NCI-H2107 treated with DMSO at 0.1 percent for 48 hours (cell line): ENCODE measurements around the gene ZNF524.

ENCODE experiments used
- DNase-seq: peaks from one replicate; lab custom pipeline; 2025; ENCODE audit not compliant: unreplicated experiment; lab: John Stamatoyannopoulos, UW

The ZNF524 gene

DNA sequence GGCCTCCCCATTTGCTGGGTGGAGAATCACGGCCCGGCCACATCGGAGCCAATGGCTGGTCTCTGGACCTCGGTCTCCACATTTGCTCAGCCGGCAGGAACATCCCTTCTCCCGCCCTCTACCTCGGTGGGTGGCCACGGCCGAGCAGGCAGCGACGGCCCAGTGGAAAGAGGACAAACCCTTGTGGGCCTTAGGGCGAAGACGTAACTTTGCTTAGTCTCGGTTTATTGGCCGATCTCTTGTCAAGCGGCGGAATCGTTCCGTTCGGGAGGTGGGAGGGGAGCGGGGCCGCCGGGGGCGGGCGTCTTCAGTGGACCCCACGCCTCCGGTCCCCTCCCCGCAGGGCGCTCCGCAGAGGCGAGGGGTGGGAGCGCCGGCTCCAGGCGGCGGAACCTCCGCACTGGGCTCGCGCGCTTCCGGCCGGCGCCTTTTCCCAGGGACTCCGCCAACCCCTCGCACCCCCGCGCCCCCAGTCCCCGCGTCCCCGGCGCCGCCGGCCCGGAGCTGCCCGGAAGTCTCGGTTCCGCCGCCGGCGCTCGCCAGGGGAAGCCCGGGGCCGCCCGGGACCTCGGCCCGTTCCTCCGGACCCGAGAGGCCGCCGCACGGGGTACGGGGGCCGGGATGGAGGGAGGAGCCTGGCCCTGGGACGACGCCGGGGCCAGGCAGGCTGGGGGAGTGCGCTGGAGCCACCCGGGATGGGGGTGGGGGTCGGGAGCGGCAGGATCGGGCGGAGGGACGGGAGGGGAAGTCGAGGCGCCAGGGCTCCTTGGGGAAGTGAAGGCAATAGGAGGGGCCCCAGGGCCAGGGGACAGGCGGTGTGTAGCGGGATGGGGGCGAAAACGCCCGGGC is 40.7 kb downstream of the ZNF524 start, which contains the start of gene ZNF580:
Gene ZNF580 (plus strand): TSS at position 426 of the 849 bp plus-strand sequence. CDS start 1,507 bp downstream, outside the sequence.
- peak; percentile 10 for DNase-seq

DNA sequence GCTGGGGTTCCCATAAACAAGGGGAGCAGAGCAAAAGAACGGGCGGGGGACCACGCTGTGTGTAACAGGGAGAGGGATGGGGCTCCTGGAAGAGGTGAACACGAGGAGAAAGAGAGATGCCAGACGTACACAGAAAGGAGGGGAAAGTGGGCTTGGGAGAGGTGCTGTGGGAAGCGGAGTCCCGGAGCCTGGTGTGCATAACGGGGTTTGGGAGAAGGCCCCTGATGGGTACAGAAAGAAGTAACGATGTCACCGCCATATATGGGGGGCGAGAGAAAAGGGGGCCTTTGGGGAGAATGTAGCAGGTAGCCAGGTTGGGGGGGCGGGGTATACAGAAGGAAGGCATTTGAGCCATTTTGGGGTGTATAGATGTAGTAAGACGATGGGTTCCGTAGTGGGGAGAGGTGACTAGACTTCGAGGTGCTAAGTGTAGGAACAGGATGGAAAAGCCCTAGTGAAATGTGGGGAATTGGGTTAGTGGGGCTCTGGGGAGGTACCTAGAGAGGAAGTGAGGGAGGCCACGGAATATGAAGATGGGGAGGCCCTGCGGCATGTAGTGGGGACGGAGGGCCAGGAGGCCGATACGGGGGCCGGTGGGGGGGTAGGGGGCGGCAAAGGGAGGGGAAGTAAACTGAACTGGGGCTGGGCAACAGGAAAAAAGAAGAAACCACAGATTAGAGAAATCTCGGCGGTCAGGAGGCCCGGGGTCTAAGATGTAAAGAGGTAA is 41.5 kb downstream of the ZNF524 start:
- peak; percentile 8 for DNase-seq

DNA sequence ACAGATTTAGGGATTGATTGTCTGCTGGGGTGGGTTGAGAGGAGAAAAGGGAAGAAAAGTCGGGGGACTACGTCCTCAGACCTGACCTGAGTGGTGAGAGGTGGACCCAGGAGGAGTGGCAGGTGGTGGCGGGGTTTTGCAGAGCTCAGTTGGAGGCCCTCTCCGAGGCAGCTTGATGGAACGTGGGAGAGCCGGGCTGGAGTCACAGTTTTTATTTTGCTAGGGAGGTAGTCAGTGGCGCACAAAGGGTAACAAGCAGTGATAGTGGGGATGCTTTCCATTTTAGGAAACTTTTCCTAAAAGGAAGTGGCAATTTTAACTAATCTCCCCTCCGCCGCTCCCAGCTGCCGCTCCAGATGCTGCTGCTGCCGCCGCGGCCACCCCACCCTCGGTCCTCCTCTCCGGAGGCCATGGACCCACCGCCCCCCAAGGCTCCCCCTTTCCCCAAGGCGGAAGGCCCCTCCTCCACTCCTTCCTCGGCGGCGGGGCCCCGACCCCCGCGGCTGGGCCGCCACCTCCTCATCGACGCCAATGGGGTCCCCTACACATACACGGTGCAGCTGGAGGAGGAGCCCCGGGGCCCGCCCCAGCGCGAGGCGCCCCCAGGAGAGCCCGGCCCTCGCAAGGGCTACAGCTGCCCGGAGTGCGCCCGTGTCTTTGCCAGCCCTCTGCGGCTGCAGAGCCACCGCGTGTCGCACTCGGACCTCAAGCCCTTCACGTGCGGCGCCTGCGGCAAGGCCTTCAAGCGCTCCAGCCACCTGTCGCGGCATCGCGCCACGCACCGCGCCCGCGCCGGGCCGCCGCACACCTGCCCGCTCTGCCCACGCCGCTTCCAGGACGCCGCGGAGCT is 42.3 kb downstream of the ZNF524 start:
- DNase-seq: peak; percentile 10

DNA sequence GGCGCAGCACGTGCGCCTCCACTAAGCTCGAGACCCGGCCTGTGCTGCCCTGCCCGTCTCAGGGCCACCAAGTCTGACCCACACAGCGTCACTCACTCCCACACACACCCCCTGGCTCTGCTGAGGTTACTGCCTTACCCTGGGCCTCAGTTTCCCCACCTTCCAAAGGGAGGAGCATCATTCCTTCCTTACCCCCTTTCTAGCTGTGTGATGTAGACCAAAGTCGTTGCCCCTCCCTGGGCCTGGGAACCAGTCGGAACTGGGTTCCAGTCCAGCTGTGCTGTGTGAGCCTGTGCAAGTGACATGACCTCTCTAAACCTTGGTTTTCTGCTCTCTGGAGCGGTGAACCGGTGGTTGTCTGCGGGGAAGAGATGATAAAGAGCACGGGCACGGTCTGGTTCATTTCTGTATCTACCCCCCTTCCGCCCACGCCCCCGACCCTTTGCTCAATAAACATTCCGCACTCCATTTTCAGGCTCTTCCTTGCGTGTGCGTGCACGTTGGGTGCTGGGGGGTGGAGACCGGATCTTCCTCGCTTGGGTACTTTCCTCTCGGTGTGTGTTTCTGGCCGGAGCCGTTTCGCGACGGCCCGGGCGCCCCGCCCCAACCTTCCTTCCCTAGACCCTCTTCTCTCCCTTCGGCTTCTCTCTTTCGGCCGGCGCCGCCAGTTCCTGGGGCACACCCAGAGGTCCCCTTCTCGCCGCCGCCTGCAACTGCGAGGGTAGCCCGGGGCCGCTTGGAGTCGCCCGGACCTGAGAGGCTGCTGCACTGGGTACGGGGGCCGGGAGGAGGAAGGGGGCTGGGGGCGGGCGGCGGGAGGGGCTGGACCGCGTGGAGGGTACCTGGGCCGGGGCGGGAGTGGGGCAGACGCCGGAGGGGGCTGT is 43.2 kb downstream of the ZNF524 start, which contains the start of gene ZNF581:
Gene ZNF581 (plus strand): TSS at position 647 of the 884 bp plus-strand sequence. CDS start 923 bp downstream, outside the sequence.
- peak; percentile 17 for DNase-seq

DNA sequence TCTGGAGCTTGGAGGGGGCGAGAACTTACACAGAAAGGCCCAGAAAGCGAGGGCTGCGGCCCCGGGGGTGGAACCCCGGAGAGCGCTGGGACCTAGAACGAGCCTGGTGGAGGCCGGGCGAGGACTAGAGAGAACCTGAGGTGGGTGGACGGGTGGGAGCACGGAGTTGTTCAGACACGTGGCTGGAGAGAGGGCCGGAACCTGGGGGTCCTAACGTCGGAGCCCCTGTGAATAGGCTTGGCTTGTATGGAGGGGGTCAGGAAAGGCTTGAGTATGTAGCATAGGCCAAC is 43.7 kb downstream of the ZNF524 start:
- no peak for DNase-seq

DNA sequence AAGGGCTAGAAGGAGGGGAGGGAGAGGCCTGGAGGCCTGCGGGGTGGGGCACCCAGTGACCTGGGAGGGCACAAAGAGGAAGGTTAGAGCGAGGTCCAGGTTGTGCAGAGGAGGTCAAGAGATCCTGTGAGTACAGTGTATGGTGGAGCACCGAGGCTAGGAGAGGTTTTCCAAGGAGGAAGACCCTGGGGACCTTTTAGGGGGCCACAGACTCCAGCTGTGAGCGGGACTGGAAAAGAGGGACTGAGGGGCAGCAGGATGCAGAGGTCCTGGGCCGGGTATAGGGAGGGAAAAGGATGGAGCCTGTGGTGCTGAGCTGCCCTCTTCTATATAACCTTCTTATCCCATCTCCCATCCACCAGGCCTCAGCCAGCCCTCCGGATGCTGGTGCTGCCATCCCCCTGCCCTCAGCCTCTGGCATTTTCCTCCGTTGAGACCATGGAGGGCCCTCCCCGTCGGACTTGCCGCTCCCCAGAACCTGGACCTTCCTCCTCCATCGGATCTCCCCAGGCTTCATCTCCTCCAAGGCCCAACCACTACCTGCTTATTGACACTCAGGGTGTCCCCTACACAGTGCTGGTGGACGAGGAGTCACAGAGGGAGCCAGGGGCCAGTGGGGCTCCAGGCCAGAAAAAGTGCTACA is 44.2 kb downstream of the ZNF524 start:
- no peak for DNase-seq

DNA sequence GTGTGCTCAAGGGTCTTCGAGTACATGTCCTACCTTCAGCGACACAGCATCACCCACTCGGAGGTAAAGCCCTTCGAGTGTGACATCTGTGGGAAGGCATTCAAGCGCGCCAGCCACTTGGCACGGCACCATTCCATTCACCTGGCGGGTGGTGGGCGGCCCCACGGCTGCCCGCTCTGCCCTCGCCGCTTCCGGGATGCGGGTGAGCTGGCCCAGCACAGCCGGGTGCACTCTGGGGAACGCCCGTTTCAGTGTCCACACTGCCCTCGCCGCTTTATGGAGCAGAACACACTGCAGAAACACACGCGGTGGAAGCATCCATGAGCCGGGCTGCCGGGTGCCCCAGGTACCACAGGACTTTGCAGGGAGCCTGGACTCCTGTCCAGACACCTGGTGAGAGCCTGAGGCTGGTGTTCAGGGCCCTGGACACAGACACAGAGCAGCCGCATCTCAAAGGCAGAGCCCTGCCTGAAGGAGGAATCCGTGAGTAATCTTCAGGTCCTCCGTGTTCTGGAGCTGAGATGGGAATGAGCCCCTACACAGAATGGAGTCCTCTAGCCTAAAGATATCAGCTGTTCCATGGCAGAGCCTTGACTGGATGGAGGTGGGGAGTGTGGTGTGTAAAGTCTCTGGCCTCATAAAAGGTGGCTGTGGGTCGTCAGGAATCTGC is 44.9 kb downstream of the ZNF524 start:
- no peak for DNase-seq

DNA sequence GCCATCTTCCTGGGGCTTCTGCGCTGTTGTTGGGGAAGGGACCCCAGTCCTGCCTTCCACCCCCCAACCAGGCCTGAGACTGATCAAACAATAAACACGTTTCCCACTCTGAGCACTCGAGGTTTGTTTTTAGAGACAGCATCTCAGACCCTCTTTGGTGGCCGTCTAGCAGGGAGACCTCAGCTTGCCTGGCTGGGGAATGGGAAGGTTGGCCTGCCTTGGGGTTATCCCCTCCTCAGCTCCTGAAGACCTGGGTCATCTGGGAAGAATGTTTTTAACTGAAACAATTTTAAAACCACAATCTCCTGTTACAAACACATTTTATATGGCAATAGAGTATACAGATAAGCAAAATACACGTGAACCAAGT is 45.4 kb downstream of the ZNF524 start:
- DNase-seq: no peak

DNA sequence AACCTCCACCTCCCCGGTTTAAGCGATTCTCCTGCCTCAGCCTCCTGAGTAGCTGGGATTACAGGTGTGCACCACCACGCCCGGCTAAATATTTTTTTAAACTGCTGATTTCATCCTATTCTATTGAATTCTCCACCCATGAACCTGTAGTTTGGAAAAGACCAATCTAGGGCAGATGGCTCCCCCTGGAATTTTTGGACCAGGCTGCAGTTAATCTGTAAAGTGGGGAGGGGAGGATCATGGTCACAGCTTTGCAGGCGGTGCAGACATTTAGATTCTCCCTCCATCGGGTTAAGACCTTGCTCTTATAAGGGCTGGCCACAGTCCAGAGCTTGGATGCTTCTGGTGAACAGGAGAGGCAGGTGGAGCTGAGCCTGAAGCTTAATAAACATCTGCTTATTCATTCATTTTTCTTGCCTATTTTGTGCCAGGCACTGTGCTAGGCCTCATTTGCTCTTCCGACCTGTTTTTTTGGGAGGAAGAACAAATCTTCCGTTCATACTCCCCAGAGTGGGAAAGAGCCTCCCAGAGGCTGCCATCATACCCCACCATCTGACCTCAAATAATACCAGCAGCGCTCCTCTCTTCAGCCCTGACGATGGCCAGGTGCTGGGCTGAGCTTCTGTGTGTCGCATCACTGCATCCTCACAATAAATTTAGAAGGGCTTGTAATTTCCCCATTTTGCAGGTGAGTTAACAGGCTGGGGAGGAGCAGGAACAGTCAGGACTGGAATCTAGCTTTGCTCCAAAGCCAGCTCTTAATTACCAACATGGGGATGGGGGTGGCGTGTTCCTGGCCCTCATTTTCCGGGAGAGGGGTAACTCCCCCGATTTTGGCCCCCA is 47.0 kb downstream of the ZNF524 start:
- peak; percentile 39 for DNase-seq

DNA sequence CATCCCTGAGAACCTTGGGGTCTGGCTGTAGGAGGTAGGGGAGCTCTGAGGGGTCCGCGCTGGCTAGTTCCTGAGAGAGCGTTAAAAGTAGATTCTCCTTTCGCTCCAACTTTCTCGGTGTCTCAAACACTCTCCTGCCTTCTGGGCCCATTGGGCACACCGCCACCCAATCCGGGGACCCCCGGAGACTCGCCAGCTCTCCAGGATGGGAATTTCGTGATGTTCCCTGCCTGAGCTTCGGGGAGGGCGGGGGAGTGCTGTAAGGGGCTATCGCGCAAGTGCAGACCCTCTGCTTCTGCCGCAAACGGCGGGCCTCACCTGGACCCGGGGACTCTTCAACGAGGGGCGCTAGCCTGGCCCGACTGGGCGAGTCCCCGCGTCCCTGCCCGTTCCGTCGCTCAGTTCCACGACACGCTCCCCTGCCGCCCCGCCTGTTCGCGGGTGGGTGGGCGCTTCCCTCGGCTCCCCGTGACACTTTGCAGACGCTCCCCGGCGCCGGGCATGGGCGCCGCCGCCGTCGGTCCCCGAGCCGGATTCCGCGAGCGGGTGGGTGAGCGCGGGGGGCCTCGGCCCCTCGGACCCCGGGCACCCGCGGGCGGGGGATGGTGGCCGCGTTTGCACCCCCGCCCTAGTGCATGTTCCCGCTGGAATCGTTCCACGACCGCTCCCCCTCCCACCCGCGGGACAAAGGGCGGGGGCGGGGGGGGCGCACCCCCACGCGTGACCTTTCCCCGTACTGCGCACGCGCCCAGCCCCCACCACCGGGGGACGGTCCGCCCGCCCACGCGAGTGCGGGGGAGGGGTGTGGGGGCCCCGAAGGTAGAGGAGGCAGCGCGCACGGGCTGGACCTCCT is 47.9 kb downstream of the ZNF524 start, which contains the start of gene CCDC106:
Gene CCDC106 (plus strand): TSS at position 481 of the 853 bp plus-strand sequence. CDS start 835 bp downstream, outside the sequence.
- peak; percentile 39 for DNase-seq

DNA sequence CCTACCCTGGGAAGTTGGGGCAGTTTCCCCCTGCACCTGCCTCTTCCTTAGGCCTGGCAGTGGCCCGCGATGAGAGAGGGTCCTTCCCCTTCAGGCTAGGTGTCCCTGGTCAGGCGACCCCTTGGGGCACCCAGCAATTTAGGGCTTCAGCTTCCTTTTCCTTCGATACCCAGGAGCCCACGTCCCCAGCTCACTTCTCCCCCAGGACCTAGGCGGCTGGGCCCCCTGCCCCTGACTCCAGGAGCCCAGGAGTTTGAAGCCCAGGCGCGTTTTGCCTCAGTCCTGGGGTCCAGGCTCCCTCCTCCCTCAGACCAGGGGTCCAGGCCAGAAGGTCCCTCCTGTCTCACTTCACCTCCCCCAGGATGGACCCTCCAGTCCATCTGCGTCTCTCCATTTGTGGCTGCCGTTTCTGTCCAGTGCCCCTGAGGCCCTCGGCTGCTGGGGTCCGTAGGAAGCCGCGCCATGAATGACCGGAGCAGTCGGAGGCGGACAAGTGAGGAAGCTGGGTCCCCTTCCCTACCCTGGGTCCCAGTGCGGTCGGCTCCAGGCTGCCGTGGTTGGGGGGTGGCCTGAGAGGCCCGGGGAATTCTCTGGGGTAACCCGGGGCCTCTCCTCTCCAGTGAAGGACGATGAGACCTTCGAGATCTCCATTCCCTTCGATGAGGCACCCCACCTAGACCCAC is 48.6 kb downstream of the ZNF524 start:
- no peak for DNase-seq

DNA sequence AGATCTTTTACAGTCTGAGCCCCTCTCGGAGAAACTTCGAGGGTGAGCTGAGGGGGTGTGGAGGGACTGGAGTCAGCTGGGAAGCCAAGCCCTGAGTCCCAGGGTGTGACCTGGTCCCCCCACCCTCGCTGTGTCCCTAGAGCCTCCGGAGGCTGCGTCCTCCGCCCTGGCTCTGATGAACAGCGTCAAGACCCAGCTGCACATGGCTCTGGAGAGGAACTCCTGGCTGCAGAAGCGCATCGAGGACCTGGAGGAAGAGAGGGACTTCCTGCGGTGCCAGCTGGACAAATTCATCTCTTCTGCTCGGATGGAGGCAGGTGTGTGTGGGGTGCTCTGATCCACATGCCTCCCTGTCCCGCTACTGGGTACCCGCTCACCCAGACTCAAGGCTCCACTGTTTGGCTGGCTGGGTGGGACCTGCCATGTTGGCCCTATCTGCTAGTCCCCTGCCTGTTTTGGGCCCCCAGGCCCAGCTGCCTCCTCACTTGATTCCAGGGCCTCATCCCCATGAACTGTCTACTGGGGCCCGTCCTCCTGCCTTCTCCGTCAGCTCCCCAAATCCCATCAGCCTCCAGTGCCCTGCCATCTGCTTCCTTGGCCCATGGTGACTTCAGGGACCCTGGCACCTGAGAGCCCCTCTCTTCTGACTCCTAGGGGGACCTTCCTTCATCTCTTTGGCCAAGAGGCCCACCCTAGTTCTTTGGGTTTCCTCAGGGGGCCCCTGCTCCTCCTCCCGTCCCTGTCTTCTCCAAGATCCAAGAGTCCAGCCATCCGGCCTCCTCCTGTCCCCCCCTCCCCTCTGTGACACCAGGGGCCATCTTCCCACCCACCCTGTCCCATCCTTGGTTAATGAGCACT is 49.4 kb downstream of the ZNF524 start:
- DNase-seq: no peak

DNA sequence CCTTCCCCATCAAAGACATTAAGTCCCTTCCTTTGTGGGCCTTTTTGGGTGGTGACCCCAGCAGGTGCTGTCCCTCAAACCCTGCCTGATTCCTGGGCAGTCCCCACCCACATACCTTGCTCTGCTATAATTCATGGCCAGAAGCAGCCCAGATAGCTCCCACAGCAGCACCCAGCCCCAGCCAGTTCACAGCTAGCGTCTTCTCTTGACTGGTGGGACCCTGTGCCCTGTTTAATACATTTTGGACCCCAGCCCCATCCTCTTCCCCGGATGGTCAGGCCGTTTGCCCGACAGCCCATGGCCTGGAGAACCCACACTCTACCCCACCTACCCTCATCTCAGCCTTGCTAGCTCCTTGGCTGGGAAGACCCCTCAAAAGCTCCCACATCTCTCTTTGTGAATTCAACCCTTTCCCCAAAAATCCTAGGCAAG is 50.1 kb downstream of the ZNF524 start:
- DNase-seq: no peak

DNA sequence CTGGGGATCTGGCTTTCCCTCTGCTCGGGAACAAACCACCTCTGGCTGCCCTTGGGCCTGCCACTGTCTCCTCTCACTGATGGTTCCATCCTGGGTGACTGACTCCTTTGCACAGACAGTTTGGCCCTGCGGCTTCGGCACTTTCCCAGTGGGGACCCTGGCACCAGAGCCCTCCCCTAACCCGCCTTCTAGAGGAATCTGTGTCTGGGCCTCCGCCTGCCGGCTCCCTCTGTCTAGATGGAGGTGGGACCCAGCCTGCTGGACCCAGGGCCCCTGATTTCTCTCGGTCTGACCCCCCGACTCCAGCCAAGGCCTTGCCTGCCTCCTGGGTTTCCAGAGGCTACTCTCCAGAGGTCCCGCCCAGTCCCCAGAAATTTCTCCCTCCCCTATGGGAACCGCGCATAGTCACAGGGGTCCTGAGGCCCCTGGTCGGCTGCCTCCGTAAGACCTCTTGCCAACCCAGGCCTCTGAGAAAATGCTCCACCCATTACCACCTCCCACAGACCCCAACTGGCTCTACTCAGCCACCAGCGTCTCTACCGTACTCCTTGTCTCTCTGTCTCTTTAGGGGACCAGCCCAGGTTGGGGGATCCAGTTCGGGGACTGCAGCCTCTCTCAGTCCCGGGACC is 50.6 kb downstream of the ZNF524 start:
- no peak for DNase-seq

DNA sequence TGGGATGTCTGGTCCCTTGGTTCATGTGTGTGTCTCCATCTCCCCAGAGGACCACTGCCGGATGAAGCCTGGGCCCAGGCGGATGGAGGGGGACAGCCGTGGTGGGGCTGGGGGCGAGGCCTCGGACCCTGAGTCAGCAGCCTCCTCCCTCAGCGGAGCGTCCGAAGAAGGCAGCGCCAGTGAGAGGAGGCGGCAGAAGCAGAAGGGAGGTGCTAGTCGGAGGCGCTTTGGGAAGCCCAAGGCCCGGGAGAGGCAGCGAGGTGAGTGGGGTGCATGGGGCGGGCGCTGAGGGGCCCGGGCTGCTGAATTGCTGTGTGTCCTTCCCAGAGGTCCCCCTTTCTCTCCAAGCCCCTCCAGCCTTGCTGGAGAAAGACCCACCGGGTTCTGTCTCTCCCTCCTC is 51.1 kb downstream of the ZNF524 start:
- no peak for DNase-seq
